ENCODE results near the gene ZKSCAN5.

- TF ChIP-seq, protein P1, sequence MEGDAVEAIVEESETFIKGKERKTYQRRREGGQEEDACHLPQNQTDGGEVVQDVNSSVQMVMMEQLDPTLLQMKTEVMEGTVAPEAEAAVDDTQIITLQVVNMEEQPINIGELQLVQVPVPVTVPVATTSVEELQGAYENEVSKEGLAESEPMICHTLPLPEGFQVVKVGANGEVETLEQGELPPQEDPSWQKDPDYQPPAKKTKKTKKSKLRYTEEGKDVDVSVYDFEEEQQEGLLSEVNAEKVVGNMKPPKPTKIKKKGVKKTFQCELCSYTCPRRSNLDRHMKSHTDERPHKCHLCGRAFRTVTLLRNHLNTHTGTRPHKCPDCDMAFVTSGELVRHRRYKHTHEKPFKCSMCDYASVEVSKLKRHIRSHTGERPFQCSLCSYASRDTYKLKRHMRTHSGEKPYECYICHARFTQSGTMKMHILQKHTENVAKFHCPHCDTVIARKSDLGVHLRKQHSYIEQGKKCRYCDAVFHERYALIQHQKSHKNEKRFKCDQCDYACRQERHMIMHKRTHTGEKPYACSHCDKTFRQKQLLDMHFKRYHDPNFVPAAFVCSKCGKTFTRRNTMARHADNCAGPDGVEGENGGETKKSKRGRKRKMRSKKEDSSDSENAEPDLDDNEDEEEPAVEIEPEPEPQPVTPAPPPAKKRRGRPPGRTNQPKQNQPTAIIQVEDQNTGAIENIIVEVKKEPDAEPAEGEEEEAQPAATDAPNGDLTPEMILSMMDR (IDR thresholded peaks at IDR 0.05), result no peak
- no peak for TF ChIP-seq EP300 (IDR thresholded peaks at IDR 0.05)
Measured at GRCh38 chr7:99571768-99572167, 67.3 kb downstream of the ZKSCAN5 start.

Data from esophagus muscularis mucosa (tissue), 3 donors.